Measurements from ENCODE around the gene USP25. TPM values are rescaled to one million over a fixed set of nuclear protein-coding genes. Genes with fewer than 3 reads are reported as not detected.

The USP25 gene
- total RNA-seq, 1 donor from 2014 or later: 29.2 TPM

GRCh38 chr21:15895142-15896106 is 165.6 kb downstream of the USP25 start:
- H3K27ac ChIP-seq: no peak overlapping the region
- no peak for DNase-seq (ENCODE audit: low spot score in 2 of 2)

GRCh38 chr21:15896501-15896900 is 166.7 kb downstream of the USP25 start:
- TF ChIP-seq CTCF (IDR thresholded peaks at IDR 0.05): no peak
- peaks cover 0 to 22% of the 10 kb centered on the region in 2 donors for H3K9me3 ChIP-seq
- no peak for DNase-seq (ENCODE audit: low spot score in 2 of 2)
- no peak overlapping the region for H3K4me3 ChIP-seq
- intact Hi-C loops (cut with DNase I): no loop called here
- peaks cover 0 to 6% of the 10 kb centered on the region in 2 donors for H3K4me1 ChIP-seq
- H3K36me3 ChIP-seq: no peaks in the 10 kb centered on the region
- H3K27ac ChIP-seq: no peak overlapping the region
- no peaks in the 10 kb centered on the region for H3K27me3 ChIP-seq

More at GRCh38 chr21:15895142-15896106, 165.6 kb downstream of the USP25 start:
- H3K36me3 ChIP-seq: no peaks in the 10 kb centered on the region
- H3K4me1 ChIP-seq: peaks cover 0 to 6% of the 10 kb centered on the region in 2 donors
- no peaks in the 10 kb centered on the region for H3K27me3 ChIP-seq
- peaks cover 0 to 13% of the 10 kb centered on the region in 2 donors for H3K9me3 ChIP-seq
- intact Hi-C loops (cut with DNase I): no loop called here
- H3K4me3 ChIP-seq: no peak overlapping the region
- TF ChIP-seq CTCF (IDR thresholded peaks at IDR 0.05): no peak

GRCh38 chr21:15904389-15904788 is 174.6 kb downstream of the USP25 start:
- intact Hi-C loops (cut with DNase I): no loop called here
- H3K9me3 ChIP-seq: peaks cover 0 to 37% of the 10 kb centered on the region in 2 donors

GRCh38 chr21:15908187-15908586 is 178.4 kb downstream of the USP25 start:
- intact Hi-C loops (cut with DNase I): no loop called here
- no peak overlapping the region for H3K27ac ChIP-seq
- H3K4me1 ChIP-seq: no peaks in the 10 kb centered on the region
- H3K4me3 ChIP-seq: no peak overlapping the region
- H3K36me3 ChIP-seq: no peaks in the 10 kb centered on the region
- H3K27me3 ChIP-seq: no peaks in the 10 kb centered on the region
- no peak for TF ChIP-seq CTCF (IDR thresholded peaks at IDR 0.05)
- DNase-seq (ENCODE audit: low spot score in 2 of 2): no peak
- peaks cover 0 to 23% of the 10 kb centered on the region in 2 donors for H3K9me3 ChIP-seq

More at GRCh38 chr21:15904389-15904788, 174.6 kb downstream of the USP25 start:
- H3K27me3 ChIP-seq: no peaks in the 10 kb centered on the region
- no peak overlapping the region for H3K4me3 ChIP-seq
- H3K36me3 ChIP-seq: no peaks in the 10 kb centered on the region
- no peak for TF ChIP-seq CTCF (IDR thresholded peaks at IDR 0.05)
- no peak overlapping the region for H3K27ac ChIP-seq
- no peaks in the 10 kb centered on the region for H3K4me1 ChIP-seq
- no peak for DNase-seq (ENCODE audit: low spot score in 2 of 2)

GRCh38 chr21:15928196-15928595 is 198.4 kb downstream of the USP25 start:
- no peak overlapping the region for H3K27ac ChIP-seq
- TF ChIP-seq CTCF (IDR thresholded peaks at IDR 0.05): no peak
- H3K4me1 ChIP-seq: no peaks in the 10 kb centered on the region
- no peak overlapping the region for H3K4me3 ChIP-seq
- H3K36me3 ChIP-seq: no peaks in the 10 kb centered on the region
- intact Hi-C loops (cut with DNase I): no loop called here
- H3K27me3 ChIP-seq: no peaks in the 10 kb centered on the region
- H3K9me3 ChIP-seq: peaks cover 0 to 3% of the 10 kb centered on the region in 2 donors
- no peak for DNase-seq (ENCODE audit: low spot score in 2 of 2)

Data from ascending aorta (tissue), 2 donors.